8988T (cell line): Measurements from ENCODE around the gene CTBP2.
A peak's percentile ranks its signal among the peaks of the same experiment; 100 is the strongest.

Experiments
- DNase-seq: peaks from one replicate; pipeline ENCODE4 v3.0.0; 2011

The CTBP2 gene

GRCh38 chr10:125003901-125004467 lies 156.4 kb downstream of the CTBP2 start:
- no peak for DNase-seq

GRCh38 chr10:125003146-125003900 lies 157.0 kb downstream of the CTBP2 start:
- DNase-seq = peak; percentile 5

GRCh38 chr10:125002423-125003145 lies 157.8 kb downstream of the CTBP2 start:
- DNase-seq = no peak

- no peak for DNase-seq
These were observed 158.3 kb downstream of the CTBP2 start for GRCh38 chr10:125002047-125002422.

GRCh38 chr10:125001313-125002046 lies 158.9 kb downstream of the CTBP2 start:
- no peak for DNase-seq

GRCh38 chr10:125000366-125001312 lies 159.7 kb downstream of the CTBP2 start:
- no peak for DNase-seq

- DNase-seq = no peak
These were observed 160.7 kb downstream of the CTBP2 start for GRCh38 chr10:124999433-125000365.

- no peak for DNase-seq
These were observed 161.6 kb downstream of the CTBP2 start for GRCh38 chr10:124998624-124999291.

GRCh38 chr10:124997771-124998623 lies 162.4 kb downstream of the CTBP2 start:
- no peak for DNase-seq

- DNase-seq = no peak
These were observed 163.1 kb downstream of the CTBP2 start for GRCh38 chr10:124997306-124997705.

- no peak for DNase-seq
These were observed 163.5 kb downstream of the CTBP2 start for GRCh38 chr10:124996854-124997215.

GRCh38 chr10:124996127-124996853 lies 164.1 kb downstream of the CTBP2 start:
- DNase-seq = no peak

- DNase-seq = no peak
These were observed 164.8 kb downstream of the CTBP2 start for GRCh38 chr10:124995605-124996004.

GRCh38 chr10:124994573-124995473 lies 165.5 kb downstream of the CTBP2 start:
- no peak for DNase-seq

- DNase-seq = no peak
These were observed 166.5 kb downstream of the CTBP2 start for GRCh38 chr10:124993736-124994451.

- DNase-seq = no peak
These were observed 167.0 kb downstream of the CTBP2 start for GRCh38 chr10:124993345-124993708.
